Nephron progenitor cell (in vitro differentiated cells): ENCODE data around the gene GNG3.
A peak's percentile ranks its signal among the peaks of the same experiment; 100 is the strongest.

Experiments
- DNase-seq: peaks from one replicate; pipeline ENCODE4 v3.0.0; 2021
- H3K27ac Mint-ChIP-seq: 2 replicates; pipeline ENCODE4 v1.8.0; 2021; ENCODE audit warnings: mild to moderate bottlenecking, moderate library complexity, mixed read lengths
- H3K27me3 Mint-ChIP-seq: 2 replicates; pipeline ENCODE4 v1.8.0; 2021; ENCODE audit warnings: mild to moderate bottlenecking, low read depth, mixed read lengths; ENCODE audit not compliant: poor library complexity
- H3K36me3 Mint-ChIP-seq: 2 replicates; pipeline ENCODE4 v1.8.0; 2021; ENCODE audit warnings: low read depth, mixed read lengths
- H3K4me1 Mint-ChIP-seq: 2 replicates; pipeline ENCODE4 v1.8.0; 2021; ENCODE audit warnings: mixed read lengths
- H3K4me3 Mint-ChIP-seq: 2 replicates; pipeline ENCODE4 v1.8.0; 2021; ENCODE audit warnings: mild to moderate bottlenecking, moderate library complexity, mixed read lengths
- H3K9me3 Mint-ChIP-seq: 2 replicates; pipeline ENCODE4 v1.8.0; 2021; ENCODE audit warnings: mild to moderate bottlenecking, moderate library complexity, mixed read lengths
- TF ChIP-seq, protein P1 (sequence below): fragments of 200-600 bp; sonication (generic); IDR thresholded peaks from 2 replicates; pipeline ENCODE4 v1.5.0; 2021; ENCODE audit warnings: antibody characterized with exemption

GNG3 gene

DNA sequence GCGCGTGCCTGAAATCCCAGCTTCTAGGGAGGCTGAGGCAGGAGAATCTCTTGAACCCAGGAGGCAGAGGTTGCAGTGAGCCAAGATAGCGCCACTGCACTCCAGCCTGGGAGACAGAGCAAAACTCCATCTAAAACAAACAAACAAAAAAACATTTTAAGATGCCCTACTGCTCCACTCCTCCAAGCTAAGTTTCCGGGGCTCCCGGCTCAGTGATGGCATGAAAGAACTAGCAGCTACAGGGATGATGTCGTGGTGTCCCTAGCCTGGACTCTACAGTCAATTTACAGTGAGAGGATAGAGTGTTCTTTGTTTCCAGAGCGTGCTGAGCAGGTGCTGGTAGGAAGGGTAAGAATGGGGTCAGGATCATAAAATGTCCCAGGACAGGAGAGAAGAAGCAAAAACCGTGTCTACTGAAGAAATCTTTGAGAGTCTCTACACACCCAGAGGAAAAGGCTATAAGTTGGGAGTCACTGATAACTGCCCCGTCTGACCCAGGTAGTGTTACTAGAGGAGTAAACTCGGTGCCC, 47.7 kb downstream of the GNG3 start:
- H3K27me3 Mint-ChIP-seq: no peaks in the 10 kb centered on the region
- DNase-seq: no peak
- H3K9me3 Mint-ChIP-seq: no peaks in the 10 kb centered on the region
- H3K27ac Mint-ChIP-seq: peak overlapping the region; percentile 15
- peaks cover 22% of the 10 kb centered on the region for H3K4me1 Mint-ChIP-seq
- peaks cover 4% of the 10 kb centered on the region for H3K36me3 Mint-ChIP-seq
- peak overlapping the region; percentile 12 for H3K4me3 Mint-ChIP-seq
- TF ChIP-seq, protein P1, sequence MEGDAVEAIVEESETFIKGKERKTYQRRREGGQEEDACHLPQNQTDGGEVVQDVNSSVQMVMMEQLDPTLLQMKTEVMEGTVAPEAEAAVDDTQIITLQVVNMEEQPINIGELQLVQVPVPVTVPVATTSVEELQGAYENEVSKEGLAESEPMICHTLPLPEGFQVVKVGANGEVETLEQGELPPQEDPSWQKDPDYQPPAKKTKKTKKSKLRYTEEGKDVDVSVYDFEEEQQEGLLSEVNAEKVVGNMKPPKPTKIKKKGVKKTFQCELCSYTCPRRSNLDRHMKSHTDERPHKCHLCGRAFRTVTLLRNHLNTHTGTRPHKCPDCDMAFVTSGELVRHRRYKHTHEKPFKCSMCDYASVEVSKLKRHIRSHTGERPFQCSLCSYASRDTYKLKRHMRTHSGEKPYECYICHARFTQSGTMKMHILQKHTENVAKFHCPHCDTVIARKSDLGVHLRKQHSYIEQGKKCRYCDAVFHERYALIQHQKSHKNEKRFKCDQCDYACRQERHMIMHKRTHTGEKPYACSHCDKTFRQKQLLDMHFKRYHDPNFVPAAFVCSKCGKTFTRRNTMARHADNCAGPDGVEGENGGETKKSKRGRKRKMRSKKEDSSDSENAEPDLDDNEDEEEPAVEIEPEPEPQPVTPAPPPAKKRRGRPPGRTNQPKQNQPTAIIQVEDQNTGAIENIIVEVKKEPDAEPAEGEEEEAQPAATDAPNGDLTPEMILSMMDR: no peak

DNA sequence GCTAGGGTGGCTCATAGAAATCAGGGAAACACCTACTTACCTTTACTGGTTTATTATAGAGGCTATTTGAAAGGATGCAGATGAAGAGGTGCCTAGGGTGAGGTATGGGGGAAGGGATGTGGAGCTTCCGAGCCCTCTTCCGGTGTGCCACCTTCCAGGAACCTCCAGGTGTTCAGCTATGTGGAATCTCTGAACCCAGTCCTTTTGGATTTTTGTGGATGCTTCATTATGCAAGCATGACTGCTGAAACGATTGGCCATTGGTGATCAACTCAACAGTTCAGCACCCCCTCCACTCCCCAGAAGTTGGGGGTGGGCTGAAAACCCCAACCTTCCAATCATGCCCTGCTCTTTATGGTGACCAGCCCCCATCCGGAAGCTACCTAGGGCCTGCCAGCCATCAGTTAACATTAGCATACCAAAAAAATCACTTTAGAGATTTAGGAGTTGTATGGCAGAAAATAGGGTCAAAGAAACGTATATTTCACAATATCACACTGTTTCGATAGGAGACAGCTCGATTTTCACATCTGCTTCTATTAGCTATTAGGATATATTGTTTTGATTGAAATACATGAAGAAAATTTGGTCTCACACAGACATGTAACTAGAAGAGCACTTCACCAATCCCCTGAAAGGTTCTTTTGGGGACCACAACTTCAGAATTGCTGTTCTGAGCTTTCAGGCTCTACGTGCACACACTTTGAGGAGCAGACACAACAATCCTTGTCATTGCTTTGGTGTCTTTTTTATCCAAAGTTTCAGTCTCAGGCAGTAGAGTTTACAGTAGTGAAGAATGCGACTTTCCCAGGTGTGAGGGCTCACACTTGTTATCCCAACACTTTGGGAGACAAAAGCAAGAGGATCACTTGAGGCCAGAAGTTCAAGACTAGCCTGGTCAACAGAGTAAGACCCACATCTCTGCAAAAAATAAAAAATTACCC, 50.6 kb downstream of the GNG3 start:
- DNase-seq: no peak
- Mint-ChIP-seq H3K4me3 (no peak overlapping the region), H3K36me3 (peaks cover 5% of the 10 kb centered on the region), H3K27ac (no peak overlapping the region), H3K4me1 (peaks cover 31% of the 10 kb centered on the region), H3K27me3 (no peaks in the 10 kb centered on the region), H3K9me3 (no peaks in the 10 kb centered on the region)
- TF ChIP-seq, protein P1: no peak
